ENCODE measurements around the gene LIPT2.
"Not testable (repeated sequence)": the region's sequence is repeated elsewhere in the genome, so short reads cannot be mapped to it uniquely, and the experiment has no call there.

LIPT2 gene

GRCh38 chr11:74492974-74493790 is at the start of gene LIPT2:
LIPT2 (minus strand) TSS chr11:74493724; CDS start chr11:74493703, 21 bp downstream.
- DNase-seq: peak; percentile 88 to 92

GRCh38 chr11:74541466-74541865 is 47.9 kb upstream of the LIPT2 start:
- DNase-seq: no peak

GRCh38 chr11:74540270-74540669 is 46.7 kb upstream of the LIPT2 start:
- DNase-seq: no peak

GRCh38 chr11:74538680-74539079 is 45.2 kb upstream of the LIPT2 start:
- DNase-seq: no peak

GRCh38 chr11:74535371-74536160 is 42.0 kb upstream of the LIPT2 start:
- no peak for DNase-seq

GRCh38 chr11:74534946-74535275 is 41.4 kb upstream of the LIPT2 start:
- not testable (repeated sequence) for DNase-seq

GRCh38 chr11:74534216-74534945 is 40.9 kb upstream of the LIPT2 start:
- peak in 1 of 2 experiments; percentile 1 for DNase-seq

GRCh38 chr11:74533421-74533820 is 39.9 kb upstream of the LIPT2 start:
- DNase-seq: no peak

GRCh38 chr11:74532501-74533246 is 39.1 kb upstream of the LIPT2 start:
- no peak for DNase-seq

GRCh38 chr11:74524978-74525377 is 31.5 kb upstream of the LIPT2 start:
- DNase-seq: no peak

- no peak for DNase-seq
Measured at GRCh38 chr11:74524501-74524900, 31.0 kb upstream of the LIPT2 start.

GRCh38 chr11:74522776-74523175 is 29.3 kb upstream of the LIPT2 start:
- no peak for DNase-seq

- DNase-seq: no peak
Measured at GRCh38 chr11:74521666-74522252, 28.2 kb upstream of the LIPT2 start.

- no peak for DNase-seq
Measured at GRCh38 chr11:74520927-74521665, 27.6 kb upstream of the LIPT2 start.

GRCh38 chr11:74520316-74520715 is 26.8 kb upstream of the LIPT2 start:
- no peak for DNase-seq

- no peak for DNase-seq
Measured at GRCh38 chr11:74519710-74520109, 26.2 kb upstream of the LIPT2 start.

- not testable (repeated sequence) for DNase-seq
Measured at GRCh38 chr11:74517592-74517991, 24.1 kb upstream of the LIPT2 start.

GRCh38 chr11:74507582-74507981 is 14.1 kb upstream of the LIPT2 start:
- peak in 1 of 2 experiments; percentile 2 for DNase-seq

- peak in 1 of 2 experiments; percentile 1 for DNase-seq
Measured at GRCh38 chr11:74506823-74507222, 13.3 kb upstream of the LIPT2 start.

- no peak for DNase-seq
Measured at GRCh38 chr11:74505911-74506310, 12.4 kb upstream of the LIPT2 start.

- no peak for DNase-seq
Measured at GRCh38 chr11:74504100-74504691, 10.7 kb upstream of the LIPT2 start.
